Erythroblast (primary cell): Measurements from ENCODE around the gene MEMO1.

Experiments used
- GATA1 ChIP-seq: IDR thresholded peaks from 2 replicates; pipeline ENCODE4 v1.6.1; 2011; ENCODE audit warnings: low read depth, mild to moderate bottlenecking, control low read depth, low read length, moderate library complexity
- POLR2A ChIP-seq: IDR thresholded peaks from 2 replicates; pipeline ENCODE4 v1.6.1; 2011; ENCODE audit warnings: mild to moderate bottlenecking, low read length

GRCh38 chr2:31992025-31992579, 18.7 kb downstream of the MEMO1 start:
- no peak for TF ChIP-seq POLR2A
- no peak for TF ChIP-seq GATA1
